OCI-LY1 (cell line): ENCODE data around the gene AIMP1.

ENCODE experiments used
- EZH2 ChIP-seq: fragments of 200-600 bp; sonication (generic), shearing (Covaris generic); IDR thresholded peaks from 2 replicates; pipeline ENCODE4 v1.8.0; 2017; ENCODE audit warnings: borderline replicate concordance, mixed run types, mild to moderate bottlenecking, antibody characterized with exemption, low read length, moderate library complexity, mixed read lengths
- TF ChIP-seq, protein P1 (sequence below): fragments of 200-600 bp; sonication (generic), shearing (Covaris generic); IDR thresholded peaks from 2 replicates; pipeline ENCODE4 v1.5.1; 2017; ENCODE audit warnings: mild to moderate bottlenecking, antibody characterized with exemption, low read length, moderate library complexity, mixed read lengths

- TF ChIP-seq, protein P1, sequence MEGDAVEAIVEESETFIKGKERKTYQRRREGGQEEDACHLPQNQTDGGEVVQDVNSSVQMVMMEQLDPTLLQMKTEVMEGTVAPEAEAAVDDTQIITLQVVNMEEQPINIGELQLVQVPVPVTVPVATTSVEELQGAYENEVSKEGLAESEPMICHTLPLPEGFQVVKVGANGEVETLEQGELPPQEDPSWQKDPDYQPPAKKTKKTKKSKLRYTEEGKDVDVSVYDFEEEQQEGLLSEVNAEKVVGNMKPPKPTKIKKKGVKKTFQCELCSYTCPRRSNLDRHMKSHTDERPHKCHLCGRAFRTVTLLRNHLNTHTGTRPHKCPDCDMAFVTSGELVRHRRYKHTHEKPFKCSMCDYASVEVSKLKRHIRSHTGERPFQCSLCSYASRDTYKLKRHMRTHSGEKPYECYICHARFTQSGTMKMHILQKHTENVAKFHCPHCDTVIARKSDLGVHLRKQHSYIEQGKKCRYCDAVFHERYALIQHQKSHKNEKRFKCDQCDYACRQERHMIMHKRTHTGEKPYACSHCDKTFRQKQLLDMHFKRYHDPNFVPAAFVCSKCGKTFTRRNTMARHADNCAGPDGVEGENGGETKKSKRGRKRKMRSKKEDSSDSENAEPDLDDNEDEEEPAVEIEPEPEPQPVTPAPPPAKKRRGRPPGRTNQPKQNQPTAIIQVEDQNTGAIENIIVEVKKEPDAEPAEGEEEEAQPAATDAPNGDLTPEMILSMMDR, result no peak
- TF ChIP-seq EZH2, result no peak
Measured at GRCh38 chr4:106333186-106333585, 16.8 kb downstream of the AIMP1 start.
